ENCODE data around the gene SNAP25.

GRCh38 chr20:10209091-10209490 lies 9.5 kb upstream of the SNAP25 start:
- TF ChIP-seq CTCF (IDR thresholded peaks at IDR 0.05), result no peak
- TF ChIP-seq EP300 (IDR thresholded peaks at IDR 0.05), result no peak
- no peak for TF ChIP-seq POLR2A (IDR thresholded peaks at IDR 0.05)
